Activated CD8-positive, alpha-beta memory T cell treated with anti-CD3 and anti-CD28 coated beads for 24 hours (primary cell): ENCODE results near the gene CAMKMT.

Experiments
- DNase-seq: peaks from one replicate; pipeline ENCODE4 v3.0.0-alpha.2; 2020

Gene CAMKMT

DNA sequence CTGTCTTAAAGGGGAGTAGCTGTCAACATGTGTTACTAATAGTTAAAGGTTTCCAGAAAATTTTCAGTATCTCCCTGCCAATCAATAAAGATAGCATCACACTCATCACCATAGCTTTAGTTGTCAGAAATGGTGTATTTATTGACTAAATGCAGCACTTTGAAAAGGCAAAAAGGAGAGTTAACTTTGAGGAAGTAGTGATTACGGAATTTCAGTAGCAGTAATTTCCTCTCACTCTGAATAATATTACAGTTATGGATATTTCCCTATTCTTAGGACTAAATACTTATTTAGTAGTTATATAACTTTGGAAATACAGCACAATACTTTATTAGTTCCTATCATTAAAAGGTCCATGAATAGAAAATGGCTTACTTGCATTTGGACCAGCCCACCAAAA, 250.5 kb downstream of the CAMKMT start:
- DNase-seq, result no peak

DNA sequence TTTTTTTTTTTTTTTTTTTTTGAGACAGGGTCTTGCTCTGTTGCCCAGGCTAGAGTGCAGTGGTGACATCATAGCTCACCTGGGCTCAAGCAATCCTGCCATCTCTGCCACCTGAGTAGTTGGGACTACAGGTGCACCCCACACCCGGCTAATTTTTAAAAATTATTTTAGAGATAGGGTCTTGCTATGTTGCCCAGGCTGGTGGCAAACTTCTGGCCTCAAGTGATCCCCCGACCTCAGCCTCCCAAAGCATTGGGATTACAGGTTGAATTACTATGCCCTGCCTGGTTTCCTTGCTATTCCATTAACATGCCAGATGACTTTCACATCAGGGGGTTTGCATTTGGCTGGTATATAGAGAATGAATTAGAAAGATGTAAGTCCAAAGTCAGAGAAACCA, 253.2 kb downstream of the CAMKMT start:
- DNase-seq, result no peak

- DNase-seq, result no peak
Measured at GRCh38 chr2:44615950-44616518, 254.3 kb downstream of the CAMKMT start.

- no peak for DNase-seq
Measured at GRCh38 chr2:44616667-44617155, 255.0 kb downstream of the CAMKMT start.

DNA sequence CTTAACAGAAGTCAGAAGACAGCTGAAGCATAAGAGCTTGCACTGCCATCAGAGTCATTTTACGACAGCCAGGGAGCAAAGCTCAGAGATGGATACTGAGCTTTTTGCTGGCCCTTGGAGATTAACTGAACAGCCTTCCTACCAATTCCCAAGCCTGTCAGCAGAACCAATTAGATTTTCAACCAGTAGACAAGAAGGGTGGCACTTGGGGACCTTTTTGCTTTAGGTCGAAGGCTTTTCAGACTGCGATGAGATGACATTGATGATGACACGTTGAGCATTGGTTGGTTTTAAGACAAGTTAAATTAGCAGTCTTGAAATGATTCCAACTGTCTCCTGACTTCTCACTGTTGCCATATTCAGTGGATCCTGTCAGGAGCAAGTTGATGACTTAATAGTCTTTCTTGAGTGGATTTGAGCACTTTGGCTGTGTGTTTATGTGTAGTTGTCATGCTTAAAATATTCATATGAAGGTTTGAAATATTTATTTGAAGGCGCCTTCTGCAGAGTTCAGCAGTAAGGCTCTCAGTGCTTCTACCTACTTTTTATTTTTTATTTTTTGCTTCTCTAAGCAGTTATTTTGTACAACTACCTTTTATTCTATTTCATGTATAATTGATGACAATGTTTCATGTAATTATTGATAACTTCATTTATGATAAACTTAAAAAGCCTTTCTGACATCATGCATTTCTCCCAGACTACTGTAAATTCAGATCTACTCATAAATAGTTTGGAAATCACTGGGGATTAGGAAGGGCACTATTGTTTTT, 256.7 kb downstream of the CAMKMT start:
- DNase-seq, result no peak

- DNase-seq, result no peak
Measured at GRCh38 chr2:44620189-44620990, 258.6 kb downstream of the CAMKMT start.

GRCh38 chr2:44623622-44624351, 262.0 kb downstream of the CAMKMT start:
- no peak for DNase-seq

DNA sequence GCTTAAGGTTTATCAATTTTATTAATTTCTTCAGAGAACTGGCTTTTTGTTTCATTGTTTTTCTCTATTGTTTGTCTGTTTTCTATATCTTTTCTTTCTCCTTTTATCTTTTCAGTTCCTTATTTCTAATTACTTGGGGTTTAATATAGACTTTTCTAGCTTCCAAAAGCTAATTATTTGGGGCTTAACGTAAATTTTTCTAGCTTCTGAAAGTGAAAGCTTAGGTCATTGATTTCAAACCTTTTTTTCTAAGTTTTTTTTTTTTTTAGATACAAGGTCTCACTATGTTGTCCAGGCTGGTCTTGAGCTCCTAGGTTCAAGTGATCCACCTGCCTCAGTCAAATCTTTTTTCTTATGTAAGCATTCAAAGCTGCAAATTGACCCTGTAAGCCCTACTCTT, 266.6 kb downstream of the CAMKMT start:
- DNase-seq, result no peak

DNA sequence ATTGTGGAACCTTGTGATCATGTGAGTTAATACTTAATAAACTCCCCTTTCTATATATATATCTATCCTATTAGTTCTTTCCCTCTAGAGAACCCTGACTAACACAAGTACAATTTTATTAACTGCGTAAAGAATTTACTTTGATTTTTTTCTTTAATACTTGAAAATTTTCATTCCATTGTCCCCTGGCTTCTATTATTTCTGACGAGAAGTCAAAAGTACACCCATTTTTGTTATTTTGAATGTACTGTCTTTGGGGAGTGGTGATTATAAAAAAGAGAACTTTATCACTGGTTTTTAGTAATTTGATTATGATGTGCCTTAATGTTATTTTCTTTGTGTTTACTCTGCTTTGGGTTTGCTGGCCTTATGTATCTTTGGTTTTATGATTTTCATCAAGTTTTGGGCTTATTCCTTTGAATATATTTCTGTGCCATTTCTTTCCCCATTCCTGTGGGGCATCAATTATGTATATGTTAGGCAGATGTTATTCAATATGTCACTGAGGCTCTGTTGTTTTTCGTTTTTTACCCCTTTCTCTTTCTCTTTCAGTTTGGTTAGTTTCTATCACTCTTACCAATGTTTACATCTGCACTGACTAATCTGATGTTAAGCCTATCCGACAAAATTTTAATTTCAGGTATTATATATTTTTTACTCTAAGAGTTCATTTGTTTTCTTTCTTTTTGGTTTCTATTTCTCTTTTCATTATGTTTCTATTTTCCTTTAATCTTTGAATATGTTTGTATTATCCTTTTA, 271.4 kb downstream of the CAMKMT start:
- DNase-seq, result no peak

DNA sequence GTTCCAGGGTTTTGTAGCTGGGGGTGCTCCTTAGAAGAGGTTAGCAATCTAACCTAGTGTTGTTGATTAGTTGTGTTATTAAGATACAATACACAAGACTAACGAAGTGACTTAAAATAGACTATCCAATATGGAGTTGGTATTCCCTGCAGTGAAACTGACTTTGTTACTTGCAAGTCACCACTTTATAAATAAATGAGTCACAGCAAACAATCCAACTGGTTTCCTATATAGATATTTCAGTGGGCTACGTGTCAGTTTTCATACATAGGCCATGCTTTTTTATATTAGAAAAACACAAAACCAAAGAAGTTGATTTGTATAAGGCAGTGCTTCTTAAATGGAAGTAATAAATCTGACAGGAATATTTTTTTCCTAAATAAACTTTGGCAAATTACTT, 274.0 kb downstream of the CAMKMT start:
- DNase-seq, result no peak

GRCh38 chr2:44638649-44639048, 276.9 kb downstream of the CAMKMT start:
- DNase-seq, result no peak

DNA sequence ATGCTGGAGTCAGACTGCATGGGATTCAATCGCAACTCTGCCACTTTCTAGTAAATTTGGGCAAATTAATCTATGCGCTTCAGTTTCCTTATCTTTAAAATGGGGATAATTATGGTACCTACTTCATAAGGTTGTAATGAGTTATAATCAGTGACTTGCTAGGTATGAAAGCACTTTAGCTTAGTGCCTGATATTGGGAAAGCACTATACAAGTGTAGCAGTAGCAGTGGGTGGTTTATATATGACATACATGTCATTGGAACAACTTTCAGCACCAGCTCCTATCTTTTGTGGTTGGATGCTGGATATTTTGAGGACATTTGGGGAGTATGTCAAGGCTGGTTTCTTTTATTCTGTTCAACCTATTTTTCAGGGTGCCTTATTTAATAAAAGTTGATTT, 277.7 kb downstream of the CAMKMT start:
- no peak for DNase-seq

DNA sequence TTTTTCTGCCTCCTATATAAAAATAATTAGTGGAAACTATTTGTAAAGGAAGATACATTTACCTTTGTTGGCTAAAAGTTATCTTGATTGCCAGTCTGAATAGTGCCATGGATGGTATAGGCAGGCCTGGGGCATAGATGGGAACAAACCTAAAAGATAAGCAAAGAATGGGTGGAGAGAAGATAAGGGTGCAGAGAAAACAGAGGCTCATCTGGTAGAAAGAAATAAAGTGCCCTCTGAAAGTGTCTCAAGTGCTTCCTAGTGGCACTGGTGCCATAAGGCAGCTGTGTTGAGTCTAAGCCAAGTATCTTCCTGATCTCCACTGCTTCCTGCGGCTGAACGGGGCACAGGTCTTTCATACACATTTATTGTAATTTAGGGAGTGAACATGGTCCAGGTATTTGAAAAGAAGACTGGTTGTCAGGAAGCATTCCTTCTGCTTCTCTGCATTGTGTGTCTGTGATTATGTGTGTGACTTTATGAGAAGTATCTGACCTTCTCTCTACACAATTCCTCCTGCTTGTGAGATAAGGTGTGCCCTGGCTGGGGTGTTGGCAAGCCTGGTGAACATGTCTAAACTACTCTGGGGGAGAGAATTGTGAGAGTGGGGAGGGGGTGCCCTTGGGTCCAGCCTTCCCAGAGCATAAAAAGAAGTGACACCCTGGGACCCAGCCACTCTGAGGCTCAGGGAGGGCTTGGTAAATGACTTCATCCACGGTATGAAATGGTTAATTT, 280.5 kb downstream of the CAMKMT start:
- no peak for DNase-seq

DNA sequence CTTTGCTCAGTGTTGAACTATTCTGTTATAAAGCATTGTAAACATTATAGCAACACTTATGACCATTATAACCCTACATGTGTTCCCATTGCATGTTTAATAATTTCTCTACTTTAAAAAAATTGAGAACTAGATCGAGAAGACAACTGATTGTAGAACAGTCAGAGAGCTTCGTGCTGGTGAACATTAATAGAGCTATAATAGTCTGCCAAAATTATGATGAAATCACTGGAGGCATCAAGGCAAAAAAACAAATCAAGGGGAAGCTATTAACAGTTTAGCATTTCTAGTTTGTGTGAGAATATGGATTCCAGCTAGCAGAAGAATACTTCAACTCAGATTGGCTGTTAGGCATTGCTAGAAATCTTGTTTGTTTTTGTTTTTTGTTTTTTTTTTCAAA, 284.2 kb downstream of the CAMKMT start:
- no peak for DNase-seq

GRCh38 chr2:44649381-44649780, 287.6 kb downstream of the CAMKMT start:
- no peak for DNase-seq

- DNase-seq, result no peak
Measured at GRCh38 chr2:44650796-44651195, 289.0 kb downstream of the CAMKMT start.

DNA sequence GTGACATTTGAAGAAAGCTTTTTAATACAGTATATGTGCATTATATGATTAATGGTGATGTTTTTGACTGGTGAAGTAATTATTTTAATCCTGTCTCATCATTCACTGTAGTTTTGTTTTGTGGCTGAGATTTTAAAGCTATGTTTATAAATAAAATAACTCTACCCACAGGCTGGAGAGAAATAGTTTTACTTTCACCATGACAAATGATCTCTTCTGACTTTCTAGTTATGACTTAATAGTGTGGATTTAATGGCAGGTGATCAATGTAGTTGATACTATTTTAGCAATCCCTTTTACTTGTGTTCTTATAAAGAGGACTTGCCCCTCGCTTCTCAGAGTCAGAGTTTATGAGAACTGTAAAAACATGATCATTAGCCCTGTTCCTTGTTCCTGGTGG, 290.2 kb downstream of the CAMKMT start:
- DNase-seq, result no peak

DNA sequence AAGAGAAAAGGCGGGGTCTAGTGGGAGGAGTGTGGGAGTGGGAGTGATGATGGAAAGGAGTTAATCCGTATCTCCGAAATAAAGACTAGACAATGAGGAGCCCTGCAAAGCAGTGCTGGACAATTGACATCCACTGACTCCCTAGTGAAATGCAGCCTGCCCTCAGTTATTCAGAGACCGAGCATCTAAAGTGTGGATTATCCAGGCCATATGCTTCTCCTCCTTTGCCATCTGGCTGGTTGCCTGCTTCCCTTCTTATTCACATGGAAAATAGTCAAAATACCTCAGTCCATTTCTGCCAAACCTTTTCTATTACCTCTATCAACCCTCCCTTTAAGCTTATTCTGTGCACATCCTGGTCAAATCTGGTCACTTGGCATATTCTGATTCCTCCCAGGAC, 291.0 kb downstream of the CAMKMT start:
- DNase-seq, result no peak

DNA sequence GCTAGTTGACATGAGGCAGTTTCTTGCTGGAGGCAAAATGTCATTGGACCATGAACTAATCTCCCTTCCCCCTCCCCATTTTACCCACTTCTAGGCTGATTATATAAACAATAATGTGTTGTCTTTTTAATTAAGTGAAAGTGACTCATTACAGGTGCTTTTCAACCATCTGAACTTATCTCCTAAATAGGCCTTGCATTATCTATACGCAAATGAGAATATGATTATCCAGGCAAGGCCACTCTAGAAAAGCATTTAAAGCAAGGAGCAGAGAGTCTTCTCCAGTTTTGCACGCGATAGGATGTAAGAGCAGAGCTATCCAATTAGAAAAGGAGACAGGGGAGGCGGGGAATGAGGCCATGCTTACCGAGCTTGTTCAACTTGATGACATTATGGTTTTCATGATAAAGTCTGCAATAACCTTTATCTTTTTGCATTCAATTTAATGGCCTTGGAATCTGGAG, 293.7 kb downstream of the CAMKMT start:
- no peak for DNase-seq

GRCh38 chr2:44656460-44656859, 294.7 kb downstream of the CAMKMT start:
- DNase-seq, result no peak

DNA sequence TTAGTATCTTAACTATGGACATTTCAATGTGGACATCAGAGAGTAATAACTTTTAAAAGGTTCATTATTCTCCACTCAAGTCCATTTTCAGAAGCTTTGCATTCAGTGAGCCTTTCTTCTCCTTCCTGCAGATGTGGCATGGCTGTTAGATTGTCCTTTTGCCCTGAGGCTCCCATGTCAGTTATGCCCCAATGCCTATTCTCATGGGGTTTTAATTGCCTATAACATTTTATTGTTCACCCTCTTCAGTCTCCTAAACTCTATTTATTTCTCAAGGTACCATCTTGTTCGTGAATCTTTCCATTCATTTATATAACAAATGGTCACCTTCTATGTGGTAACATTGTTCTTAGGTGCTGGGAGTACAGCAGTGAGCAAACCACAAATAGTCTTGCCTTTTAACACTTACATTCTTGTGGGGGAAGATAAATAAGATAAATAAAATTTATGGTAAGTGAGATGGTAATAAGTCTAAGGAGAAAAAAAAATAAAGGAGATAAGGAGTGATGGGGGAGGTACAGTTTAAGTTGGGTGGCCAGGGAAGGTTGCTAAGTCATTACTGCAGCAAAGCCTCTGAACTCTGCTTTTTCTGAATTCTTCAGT, 301.8 kb downstream of the CAMKMT start:
- DNase-seq, result no peak
